ENCODE data around the gene COMT. TPM values are rescaled to one million over a fixed set of nuclear protein-coding genes. Genes with fewer than 3 reads are reported as not detected.
A peak's percentile ranks its signal among the peaks of the same experiment; 100 is the strongest.

COMT gene
- total and polyA plus RNA-seq, 9 of the 15 experiments (the other 6 are each of a cell fraction or from before 2014, with no cell fraction given), result 12.5 to 351 (median 155) TPM

- Histone ChIP-seq H4K20me1 (replicated peaks; ENCODE audit: control insufficient read depth, insufficient read depth, low read length) (peaks cover under 1% of the 10 kb centered on the region), H2AFZ (ENCODE audit: low read depth, low read length) (peak overlapping the region; percentile 84), H3K79me2 (ENCODE audit: control insufficient read depth, insufficient read depth, low read length) (peaks cover 37% of the 10 kb centered on the region), H3K4me1 (replicated peaks in 1 of 2; ENCODE audit: control insufficient read depth in 2 of 2, insufficient read depth in 2 of 2, low read length in 2 of 2) (peaks cover 43 to 74% of the 10 kb centered on the region in 2 experiments), H3K9me3 (replicated peaks; ENCODE audit: control insufficient read depth, insufficient read depth, low read depth, low read length) (no peaks in the 10 kb centered on the region), H3K4me2 (ENCODE audit: insufficient read depth, low read length) (peak overlapping the region; percentile 85), H3K36me3 (ENCODE audit: control insufficient read depth, insufficient read depth, low read length) (peaks cover 8% of the 10 kb centered on the region; the same call in 2 of the 3 replicates), H3K9me1 (ENCODE audit: control insufficient read depth, insufficient read depth, low read length) (peaks cover 17% of the 10 kb centered on the region), H3K27me3 (ENCODE audit: control insufficient read depth in 2 of 2, insufficient read depth in 2 of 2, low read length in 2 of 2) (peaks cover 0 to 8% of the 10 kb centered on the region in 2 experiments; a peak in 2 of 5 replicates), H3K4me3 (peak overlapping the region; percentile 66), H3K9ac (ENCODE audit: insufficient read depth in 1 of 2, low read depth in 2 of 2, low read length in 2 of 2) (peak overlapping the region; percentile 59 to 94), H3K27ac (ENCODE audit: extremely low read depth, low read depth, low read length) (peak overlapping the region; percentile 61)
- FAIRE-seq (no peak), DNase-seq (ENCODE audit: extremely low read depth in 1 of 4, low spot score in 3 of 4) (peak; percentile 67 to 99 (median 88)), ATAC-seq (peak; percentile 12)
- POLR2A ChIA-PET, result interaction anchor here (0.6 to 10.0 kb wide), 25 partner anchors 6 to 406 kb away, joined by 3 to 120 read pairs (median 4); partner anchors contain the start of genes TANGO2 and TRMT2A
- in situ Hi-C loops (cut with MboI) (no loop called here), intact Hi-C loops (cut with micrococcal nuclease) (no loop called here)
- CTCF ChIA-PET (ENCODE audit: low intra/inter-chr PET ratio), result interaction anchor here (0.5 to 1.5 kb wide), 6 partner anchors 10 to 234 kb away, joined by 3 to 6 read pairs (median 4); no protein-coding TSS in a partner anchor
- WGBS (ENCODE audit: insufficient coverage, low coverage, missing lambda C conversion rate), result 2% methylated on average over 101 of the region's 101 CpGs
- no TSS peak for BruUV-seq (replicated peaks)
- peak; percentile 74; the same call in 1 of the 2 replicates for TF ChIP-seq ZNF212 (CRISPR knock-in tag; IDR thresholded peaks at IDR 0.05)
- no peak for TF ChIP-seq MGA (IDR thresholded peaks at IDR 0.05)
- no peak for TF ChIP-seq TFAP4 (CRISPR knock-in tag; IDR thresholded peaks at IDR 0.05; ENCODE audit: borderline replicate concordance)
- TF ChIP-seq KDM5B (IDR thresholded peaks at IDR 0.05; ENCODE audit: insufficient replicate concordance, low read depth, low read length), result peak; percentile 26
- TF ChIP-seq STAT5A (IDR thresholded peaks at IDR 0.05; ENCODE audit: borderline replicate concordance, low read length), result no peak
Measured at GRCh38 chr22:20015971-20016733, 74.6 kb downstream of the COMT start.
